Trophoblast cell (in vitro differentiated cells and primary cell): ENCODE data around the gene C22orf42.
A peak's percentile ranks its signal among the peaks of the same experiment; 100 is the strongest.

Experiments used
- DNase-seq, 2 donors: peaks; one replicate each; pipeline ENCODE4 v3.0.0-alpha.2; 2016
- H2AFZ ChIP-seq: 2 replicates; pipeline ENCODE4 v1.6.1; 2013; ENCODE audit warnings: low read length, moderate library complexity, mild to moderate bottlenecking; ENCODE audit not compliant: insufficient read depth, poor library complexity
- H2AK5ac ChIP-seq: 2 replicates; pipeline ENCODE4 v1.6.1; 2013; ENCODE audit warnings: mild to moderate bottlenecking, low read length
- H2BK120ac ChIP-seq: 2 replicates; pipeline ENCODE4 v1.6.1; 2013; ENCODE audit warnings: low read length, mild to moderate bottlenecking, moderate library complexity; ENCODE audit not compliant: insufficient read depth, poor library complexity
- H2BK12ac ChIP-seq: 2 replicates; pipeline ENCODE4 v1.6.1; 2013; ENCODE audit warnings: mild to moderate bottlenecking, low read length, moderate library complexity
- H2BK5ac ChIP-seq: 2 replicates; pipeline ENCODE4 v1.6.1; 2013; ENCODE audit warnings: low read length, low read depth, moderate library complexity, mild to moderate bottlenecking; ENCODE audit not compliant: poor library complexity
- H3K14ac ChIP-seq: 2 replicates; pipeline ENCODE4 v1.6.1; 2013; ENCODE audit warnings: mild to moderate bottlenecking, low read length
- H3K18ac ChIP-seq: 2 replicates; pipeline ENCODE4 v1.6.1; 2013; ENCODE audit warnings: mild to moderate bottlenecking, low read length
- H3K23ac ChIP-seq: 2 replicates; pipeline ENCODE4 v1.6.1; 2013; ENCODE audit warnings: low read length
- H3K27ac ChIP-seq: 2 replicates; pipeline ENCODE4 v1.5.1; 2013; ENCODE audit warnings: low read depth, mild to moderate bottlenecking, inconsistent platforms, low read length, moderate library complexity
- H3K27me3 ChIP-seq: 2 replicates; pipeline ENCODE4 v1.6.1; 2013; ENCODE audit warnings: inconsistent platforms, mild to moderate bottlenecking, low read length, moderate library complexity; ENCODE audit not compliant: insufficient read depth
- H3K36me3 ChIP-seq, 2 experiments: 1 replicate in 1 of 2; 2 replicates in 1 of 2; pipeline ENCODE4 v1.6.1; 2013; ENCODE audit warnings: low read length in 2 of 2, mild to moderate bottlenecking in 2 of 2, moderate library complexity in 1 of 2; ENCODE audit not compliant: insufficient read depth in 2 of 2, control insufficient read depth in 1 of 2
- H3K4ac ChIP-seq: 2 replicates; pipeline ENCODE4 v1.6.1; 2013; ENCODE audit warnings: low read depth, mild to moderate bottlenecking, low read length, moderate library complexity
- H3K4me1 ChIP-seq, 2 experiments: 1 replicate in 1 of 2; 2 replicates in 1 of 2; pipeline ENCODE4 v1.6.1; 2013; ENCODE audit warnings: low read length in 2 of 2, mild to moderate bottlenecking in 2 of 2, moderate library complexity in 1 of 2; ENCODE audit not compliant: insufficient read depth in 2 of 2, control insufficient read depth in 1 of 2
- H3K4me2 ChIP-seq: 2 replicates; pipeline ENCODE4 v1.6.1; 2013; ENCODE audit warnings: inconsistent platforms, mild to moderate bottlenecking, low read length, moderate library complexity
- H3K4me3 ChIP-seq: 2 replicates; pipeline ENCODE4 v1.5.1; 2013; ENCODE audit warnings: mild to moderate bottlenecking, low read depth, low read length, inconsistent platforms
- H3K79me1 ChIP-seq: one replicate; pipeline ENCODE4 v1.6.1; 2013; ENCODE audit warnings: low read length
- H3K79me2 ChIP-seq: 2 replicates; pipeline ENCODE4 v1.6.1; 2013; ENCODE audit warnings: low read length, mild to moderate bottlenecking; ENCODE audit not compliant: control insufficient read depth, insufficient read depth, poor library complexity
- H3K9ac ChIP-seq: 2 replicates; pipeline ENCODE4 v1.6.1; 2013; ENCODE audit warnings: mild to moderate bottlenecking, low read length
- H3K9me3 ChIP-seq: 2 replicates; pipeline ENCODE4 v1.6.1; 2013; ENCODE audit warnings: low read depth, mild to moderate bottlenecking, control low read depth, inconsistent platforms, low read length; ENCODE audit not compliant: insufficient read depth
- H4K12ac ChIP-seq: 2 replicates; pipeline ENCODE4 v1.6.1; 2013; ENCODE audit warnings: low read depth, mild to moderate bottlenecking, low read length, moderate library complexity
- H4K8ac ChIP-seq: 2 replicates; pipeline ENCODE4 v1.6.1; 2013; ENCODE audit warnings: low read depth, mild to moderate bottlenecking, low read length, moderate library complexity
- H4K91ac ChIP-seq: one replicate; pipeline ENCODE4 v1.6.1; 2013; ENCODE audit warnings: low read depth, mild to moderate bottlenecking, low read length, moderate library complexity
- WGBS: extraction: QIAGEN DNeasy Blood & Tissue Kit; methylation state at CpG from one replicate; pipeline ENCODE4 v1.1.7; 2013; ENCODE audit warnings: missing lambda C conversion rate; ENCODE audit not compliant: insufficient read length, insufficient coverage; ENCODE audit errors: extremely low coverage; 5-methylcytosine and 5-hydroxymethylcytosine counted together

The C22orf42 gene

GRCh38 chr22:32205974-32206773, 47.1 kb upstream of the C22orf42 start:
- H3K4me3 ChIP-seq = no peak overlapping the region
- no peak overlapping the region for H2AK5ac ChIP-seq
- H3K14ac ChIP-seq = no peak overlapping the region
- no peaks in the 10 kb centered on the region for H3K36me3 ChIP-seq
- H3K79me2 ChIP-seq = no peaks in the 10 kb centered on the region
- no peak overlapping the region for H3K4ac ChIP-seq
- H3K4me1 ChIP-seq = peaks cover 5 to 10% of the 10 kb centered on the region in 2 experiments
- H3K27me3 ChIP-seq = peaks cover 12% of the 10 kb centered on the region
- no peak overlapping the region for H2BK5ac ChIP-seq
- no CpG with 5 or more reads among the region's 30 CpGs for WGBS
- no peak overlapping the region for H3K18ac ChIP-seq
- no peaks in the 10 kb centered on the region for H3K79me1 ChIP-seq
- no peak overlapping the region for H3K27ac ChIP-seq
- H4K91ac ChIP-seq = no peak overlapping the region
- H2BK12ac ChIP-seq = no peak overlapping the region
- H3K9me3 ChIP-seq = peaks cover 1% of the 10 kb centered on the region
- H3K9ac ChIP-seq = no peak overlapping the region
- H4K8ac ChIP-seq = no peak overlapping the region
- DNase-seq = no peak
- H4K12ac ChIP-seq = no peak overlapping the region
- no peak overlapping the region for H2AFZ ChIP-seq
- H3K23ac ChIP-seq = no peak overlapping the region
- H3K4me2 ChIP-seq = no peak overlapping the region
- no peak overlapping the region for H2BK120ac ChIP-seq

GRCh38 chr22:32204856-32205722, 46.0 kb upstream of the C22orf42 start, which contains the start of gene RFPL2:
RFPL2 (minus strand) TSS chr22:32205073; CDS start chr22:32202451, 2,622 bp downstream.
- H3K27ac ChIP-seq = no peak within 1 kb of the TSS
- H3K9ac ChIP-seq = no peak within 1 kb of the TSS
- peaks cover 5 to 10% of the 10 kb centered on the region in 2 experiments for H3K4me1 ChIP-seq
- H3K14ac ChIP-seq = no peak within 1 kb of the TSS
- no CpG with 5 or more reads among the region's 41 CpGs for WGBS
- H3K23ac ChIP-seq = no peak within 1 kb of the TSS
- no peak within 1 kb of the TSS for H4K8ac ChIP-seq
- no peak within 1 kb of the TSS for H4K12ac ChIP-seq
- H3K79me2 ChIP-seq = no peaks in the 10 kb centered on the region
- peak within 1 kb of the TSS; percentile 63 for H3K4me2 ChIP-seq
- no peak within 1 kb of the TSS for H3K4ac ChIP-seq
- no peaks in the 10 kb centered on the region for H3K79me1 ChIP-seq
- H2BK5ac ChIP-seq = no peak within 1 kb of the TSS
- H3K36me3 ChIP-seq = no peaks in the 10 kb centered on the region
- H3K4me3 ChIP-seq = peak within 1 kb of the TSS; percentile 42
- H2BK12ac ChIP-seq = no peak within 1 kb of the TSS
- no peak within 1 kb of the TSS for H2AK5ac ChIP-seq
- peaks cover 12% of the 10 kb centered on the region for H3K27me3 ChIP-seq
- H2AFZ ChIP-seq = peak within 1 kb of the TSS; percentile 61
- no peak within 1 kb of the TSS for H2BK120ac ChIP-seq
- no peak within 1 kb of the TSS for H4K91ac ChIP-seq
- no peak within 1 kb of the TSS for H3K18ac ChIP-seq
- DNase-seq = peak; percentile 80 to 86
- H3K9me3 ChIP-seq = peaks cover 1% of the 10 kb centered on the region

- Histone ChIP-seq H3K9ac (no peak overlapping the region), H3K27ac (no peak overlapping the region), H3K4me3 (peak overlapping the region; percentile 42), H3K4ac (no peak overlapping the region), H2AFZ (peak overlapping the region; percentile 61), H3K36me3 (no peaks in the 10 kb centered on the region), H4K91ac (no peak overlapping the region), H2BK5ac (no peak overlapping the region), H3K4me2 (peak overlapping the region; percentile 63), H3K18ac (no peak overlapping the region), H3K4me1 (peaks cover 5 to 10% of the 10 kb centered on the region in 2 experiments), H4K8ac (no peak overlapping the region), H3K27me3 (peaks cover 12% of the 10 kb centered on the region), H2BK120ac (no peak overlapping the region), H3K14ac (no peak overlapping the region), H4K12ac (no peak overlapping the region), H3K9me3 (peaks cover 1% of the 10 kb centered on the region), H3K23ac (no peak overlapping the region), H3K79me1 (no peaks in the 10 kb centered on the region), H3K79me2 (no peaks in the 10 kb centered on the region), H2BK12ac (no peak overlapping the region), H2AK5ac (no peak overlapping the region)
- WGBS = no CpG with 5 or more reads among the region's 42 CpGs
- DNase-seq = peak in 1 of 2 donors; percentile 19
Observed at GRCh38 chr22:32204040-32204855, 45.1 kb upstream of the C22orf42 start.
